K562 (cell line): ENCODE measurements around the gene SIMC1. TPM values are rescaled to one million over a fixed set of nuclear protein-coding genes. Genes with fewer than 3 reads are reported as not detected.
A peak's percentile ranks its signal among the peaks of the same experiment; 100 is the strongest.

Source experiments
- C11orf30 ChIP-seq: fragments of 450-650 bp; IDR thresholded peaks from 2 replicates; pipeline ENCODE4 v1.6.1; 2016; ENCODE audit warnings: low read depth, mild to moderate bottlenecking
- CREM ChIP-seq: IDR thresholded peaks from 2 replicates; pipeline ENCODE4 v1.6.1; 2014; ENCODE audit warnings: antibody characterized with exemption, low read depth
- CTBP1 ChIP-seq: fragments of 450-650 bp; IDR thresholded peaks from 2 replicates; pipeline ENCODE4 v1.6.1; 2016; ENCODE audit warnings: borderline replicate concordance
- HNRNPLL ChIP-seq: fragments of 200-400 bp; formaldehyde crosslinking; IDR thresholded peaks from 2 replicates; pipeline ENCODE4 v1.6.1; 2017; ENCODE audit warnings: low read length, low read depth, mild to moderate bottlenecking; ENCODE audit not compliant: poor library complexity, severe bottlenecking
- KAT8 ChIP-seq: fragments of 450-650 bp; IDR thresholded peaks from 2 replicates; pipeline ENCODE4 v1.6.1; 2016; ENCODE audit warnings: low read depth, mild to moderate bottlenecking
- PHB ChIP-seq: fragments of 250-450 bp; sonication (Bioruptor Pico); IDR thresholded peaks from 2 replicates; pipeline ENCODE4 v1.5.0; 2021
- PHF21A ChIP-seq: fragments of 450-650 bp; IDR thresholded peaks from 2 replicates; pipeline ENCODE4 v1.6.1; 2017; ENCODE audit warnings: low read depth, borderline replicate concordance
- PHF8 ChIP-seq: fragments of 200-600 bp; sonication (generic); IDR thresholded peaks from 2 replicates; pipeline ENCODE4 v1.6.1; 2012; ENCODE audit warnings: mixed run types, mild to moderate bottlenecking, inconsistent platforms, low read length, moderate library complexity, borderline replicate concordance
- U2AF2 ChIP-seq: fragments of 200-400 bp; formaldehyde crosslinking; optimal IDR thresholded peaks from 2 replicates; pipeline ENCODE3; 2017; ENCODE audit warnings: low read depth, mild to moderate bottlenecking, low read length
- ZNF121 ChIP-seq: sonication (generic); formaldehyde crosslinking; conservative IDR thresholded peaks from 2 replicates; pipeline ENCODE4 v1.8.0; 2022; ENCODE audit warnings: missing genetic modification reagents
- polyA plus RNA-seq, 8 experiments: library from polyadenylated mRNA; depleted of rRNA in 4 of 8; stranded (reverse) in 5 of 8; unstranded in 3 of 8; fragments of >200 nt; fragmentation: Nextera tagmentation in 2 of 8; fragmentation: Illumina TruSeq in 1 of 8; extraction: Ambion mirVana in 2 of 8; extraction: Trizol in 1 of 8; gene quantifications; 2 replicates each; pipeline versions ENCODE4 v1.2.1 to v1.2.3, GENCODE V29; 2011 to 2014; ENCODE audit warnings: inconsistent platforms in 1 of 8, missing spikeins in 1 of 8
- total RNA-seq, 7 experiments: library from RNA; depleted of rRNA in 6 of 7; stranded (reverse); fragments of >200 nt in 6 of 7; fragmentation: Illumina TruSeq in 2 of 7; extraction: Trizol in 2 of 7; gene quantifications; 2 replicates each; pipeline versions ENCODE4 v1.2.1 to v1.2.3, GENCODE V29; 2011 to 2021; ENCODE audit warnings: low replicate concordance in 1 of 7
- TF ChIP-seq, protein P1 (sequence below): fragments of 250-450 bp; sonication (Bioruptor Pico); IDR thresholded peaks from 2 replicates; pipeline ENCODE4 v1.8.0; 2021; ENCODE audit warnings: mild to moderate bottlenecking, moderate library complexity
- TF ChIP-seq, protein P2 (sequence below): sonication (generic); formaldehyde crosslinking; IDR thresholded peaks from 2 replicates; pipeline ENCODE4 v1.8.0; 2022; ENCODE audit warnings: missing genetic modification reagents, mild to moderate bottlenecking, borderline replicate concordance
- TF ChIP-seq, protein P3 (sequence below): fragments of 150-350 bp; IDR thresholded peaks from 2 replicates; pipeline ENCODE4 v1.6.1; 2014; ENCODE audit warnings: low read depth, mild to moderate bottlenecking, low read length, borderline replicate concordance
- TF ChIP-seq, protein P4 (sequence below): fragments of 450-650 bp; formaldehyde crosslinking; IDR thresholded peaks from 2 replicates; pipeline ENCODE4 v1.4.0; 2022; ENCODE audit warnings: mild to moderate bottlenecking, moderate library complexity
- TF ChIP-seq, protein P5 (sequence below), 2 experiments: fragments of 450-650 bp in 1 of 2; sonication (generic) in 1 of 2; formaldehyde crosslinking; conservative IDR thresholded peaks; 2 replicates each; pipeline versions ENCODE4 v1.4.0 to v1.8.1; 2020 to 2022; ENCODE audit warnings: mild to moderate bottlenecking in 1 of 2, missing genetic modification reagents in 1 of 2

The SIMC1 gene
- total and polyA plus RNA-seq, 9 of the 15 experiments (the other 6 are each of a cell fraction or from before 2014, with no cell fraction given): 7.2 to 36.3 (median 14.7) TPM

DNA sequence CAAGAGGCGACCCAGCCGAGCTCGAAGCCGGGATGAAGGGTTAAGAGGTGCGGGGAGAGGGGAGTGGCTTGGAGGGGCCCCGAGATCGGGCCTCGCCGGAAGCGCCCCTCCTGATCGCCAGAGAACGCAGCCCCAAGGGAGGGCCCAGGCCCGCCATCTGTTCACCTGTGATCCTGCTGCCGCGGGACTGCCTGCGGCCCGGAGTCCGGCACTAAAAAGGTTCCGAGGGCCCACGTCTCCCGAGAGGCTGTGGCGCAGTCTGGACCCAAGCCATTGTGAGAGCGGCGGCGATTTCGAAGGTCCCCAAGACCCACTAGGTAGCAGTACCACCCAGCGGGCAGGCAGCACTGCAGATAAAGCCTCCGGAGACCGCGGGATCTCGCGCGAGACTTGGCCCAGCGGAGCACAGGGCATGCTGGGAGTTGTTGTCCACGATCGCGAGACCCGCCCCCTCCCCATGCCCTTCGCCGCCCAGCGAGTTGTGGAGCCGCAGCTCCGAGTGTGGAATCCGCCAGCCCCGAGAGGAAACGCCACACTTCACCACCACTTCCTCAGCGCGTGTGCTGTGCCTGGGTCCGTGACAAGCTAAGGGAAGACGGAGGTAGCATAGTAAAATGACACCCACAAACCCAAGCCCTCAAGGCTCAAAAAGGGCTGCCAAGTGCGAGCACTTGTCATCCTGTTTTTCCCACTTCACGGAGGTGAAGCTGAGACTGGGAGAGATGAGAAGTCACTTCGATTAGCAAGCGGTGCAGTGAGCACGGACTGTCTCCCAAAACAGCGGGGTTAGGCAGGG lies 123.4 kb downstream of the SIMC1 start, which contains the start of gene KIAA1191 (continued):
- TF ChIP-seq, protein P1, sequence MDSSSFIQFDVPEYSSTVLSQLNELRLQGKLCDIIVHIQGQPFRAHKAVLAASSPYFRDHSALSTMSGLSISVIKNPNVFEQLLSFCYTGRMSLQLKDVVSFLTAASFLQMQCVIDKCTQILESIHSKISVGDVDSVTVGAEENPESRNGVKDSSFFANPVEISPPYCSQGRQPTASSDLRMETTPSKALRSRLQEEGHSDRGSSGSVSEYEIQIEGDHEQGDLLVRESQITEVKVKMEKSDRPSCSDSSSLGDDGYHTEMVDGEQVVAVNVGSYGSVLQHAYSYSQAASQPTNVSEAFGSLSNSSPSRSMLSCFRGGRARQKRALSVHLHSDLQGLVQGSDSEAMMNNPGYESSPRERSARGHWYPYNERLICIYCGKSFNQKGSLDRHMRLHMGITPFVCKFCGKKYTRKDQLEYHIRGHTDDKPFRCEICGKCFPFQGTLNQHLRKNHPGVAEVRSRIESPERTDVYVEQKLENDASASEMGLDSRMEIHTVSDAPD (CRISPR knock-in tag): no peak
- TF ChIP-seq, protein P2, sequence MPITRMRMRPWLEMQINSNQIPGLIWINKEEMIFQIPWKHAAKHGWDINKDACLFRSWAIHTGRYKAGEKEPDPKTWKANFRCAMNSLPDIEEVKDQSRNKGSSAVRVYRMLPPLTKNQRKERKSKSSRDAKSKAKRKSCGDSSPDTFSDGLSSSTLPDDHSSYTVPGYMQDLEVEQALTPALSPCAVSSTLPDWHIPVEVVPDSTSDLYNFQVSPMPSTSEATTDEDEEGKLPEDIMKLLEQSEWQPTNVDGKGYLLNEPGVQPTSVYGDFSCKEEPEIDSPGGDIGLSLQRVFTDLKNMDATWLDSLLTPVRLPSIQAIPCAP (CRISPR knock-in tag): no peak
- TF ChIP-seq HNRNPLL (no peak), C11orf30 (peak; percentile 50), PHF8 (peak; percentile 94), PHF21A (no peak), CREM (peak; percentile 55), KAT8 (no peak), CTBP1 (peak; percentile 40; the same call in 1 of the 2 replicates), ZNF121 (CRISPR knock-in tag) (no peak), U2AF2 (no peak), PHB (CRISPR knock-in tag) (no peak)
- TF ChIP-seq, protein P3, sequence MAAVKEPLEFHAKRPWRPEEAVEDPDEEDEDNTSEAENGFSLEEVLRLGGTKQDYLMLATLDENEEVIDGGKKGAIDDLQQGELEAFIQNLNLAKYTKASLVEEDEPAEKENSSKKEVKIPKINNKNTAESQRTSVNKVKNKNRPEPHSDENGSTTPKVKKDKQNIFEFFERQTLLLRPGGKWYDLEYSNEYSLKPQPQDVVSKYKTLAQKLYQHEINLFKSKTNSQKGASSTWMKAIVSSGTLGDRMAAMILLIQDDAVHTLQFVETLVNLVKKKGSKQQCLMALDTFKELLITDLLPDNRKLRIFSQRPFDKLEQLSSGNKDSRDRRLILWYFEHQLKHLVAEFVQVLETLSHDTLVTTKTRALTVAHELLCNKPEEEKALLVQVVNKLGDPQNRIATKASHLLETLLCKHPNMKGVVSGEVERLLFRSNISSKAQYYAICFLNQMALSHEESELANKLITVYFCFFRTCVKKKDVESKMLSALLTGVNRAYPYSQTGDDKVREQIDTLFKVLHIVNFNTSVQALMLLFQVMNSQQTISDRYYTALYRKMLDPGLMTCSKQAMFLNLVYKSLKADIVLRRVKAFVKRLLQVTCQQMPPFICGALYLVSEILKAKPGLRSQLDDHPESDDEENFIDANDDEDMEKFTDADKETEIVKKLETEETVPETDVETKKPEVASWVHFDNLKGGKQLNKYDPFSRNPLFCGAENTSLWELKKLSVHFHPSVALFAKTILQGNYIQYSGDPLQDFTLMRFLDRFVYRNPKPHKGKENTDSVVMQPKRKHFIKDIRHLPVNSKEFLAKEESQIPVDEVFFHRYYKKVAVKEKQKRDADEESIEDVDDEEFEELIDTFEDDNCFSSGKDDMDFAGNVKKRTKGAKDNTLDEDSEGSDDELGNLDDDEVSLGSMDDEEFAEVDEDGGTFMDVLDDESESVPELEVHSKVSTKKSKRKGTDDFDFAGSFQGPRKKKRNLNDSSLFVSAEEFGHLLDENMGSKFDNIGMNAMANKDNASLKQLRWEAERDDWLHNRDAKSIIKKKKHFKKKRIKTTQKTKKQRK: no peak
- TF ChIP-seq, protein P4, sequence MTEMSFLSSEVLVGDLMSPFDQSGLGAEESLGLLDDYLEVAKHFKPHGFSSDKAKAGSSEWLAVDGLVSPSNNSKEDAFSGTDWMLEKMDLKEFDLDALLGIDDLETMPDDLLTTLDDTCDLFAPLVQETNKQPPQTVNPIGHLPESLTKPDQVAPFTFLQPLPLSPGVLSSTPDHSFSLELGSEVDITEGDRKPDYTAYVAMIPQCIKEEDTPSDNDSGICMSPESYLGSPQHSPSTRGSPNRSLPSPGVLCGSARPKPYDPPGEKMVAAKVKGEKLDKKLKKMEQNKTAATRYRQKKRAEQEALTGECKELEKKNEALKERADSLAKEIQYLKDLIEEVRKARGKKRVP (CRISPR knock-in tag): peak; percentile 51; the same call in 1 of the 2 replicates
- TF ChIP-seq, protein P5, sequence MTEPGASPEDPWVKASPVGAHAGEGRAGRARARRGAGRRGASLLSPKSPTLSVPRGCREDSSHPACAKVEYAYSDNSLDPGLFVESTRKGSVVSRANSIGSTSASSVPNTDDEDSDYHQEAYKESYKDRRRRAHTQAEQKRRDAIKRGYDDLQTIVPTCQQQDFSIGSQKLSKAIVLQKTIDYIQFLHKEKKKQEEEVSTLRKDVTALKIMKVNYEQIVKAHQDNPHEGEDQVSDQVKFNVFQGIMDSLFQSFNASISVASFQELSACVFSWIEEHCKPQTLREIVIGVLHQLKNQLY (CRISPR knock-in tag; conservative IDR thresholded peaks at IDR 0.05): 0 out of 4 replicates have a peak, but pooled peaks of 1 of the 2 experiments have one; percentile 29
